Measurements from ENCODE around the gene GALNT8.
"Not testable (repeated sequence)": the region's sequence is repeated elsewhere in the genome, so short reads cannot be mapped to it uniquely, and the experiment has no call there.

Gene GALNT8

DNA sequence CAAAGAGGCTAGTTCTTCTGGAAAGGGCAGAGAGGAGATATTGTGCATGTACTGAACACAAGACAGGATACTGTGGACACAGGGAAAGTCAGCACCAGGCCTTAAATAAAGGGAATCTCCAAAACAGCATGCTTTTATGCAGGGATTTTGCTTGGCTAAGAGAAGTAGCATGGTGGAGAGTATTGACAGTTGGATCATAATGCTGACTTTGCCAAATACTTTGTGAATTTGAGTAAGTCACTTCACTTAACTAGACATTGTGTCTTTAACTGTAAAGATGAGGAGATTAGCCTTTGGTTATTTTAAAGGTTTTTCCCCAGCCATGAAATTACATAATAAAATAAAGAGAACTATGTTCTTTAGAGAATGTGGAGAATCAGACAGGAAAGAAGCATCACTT lies 24.5 kb downstream of the GALNT8 start:
- DNase-seq: no peak

DNA sequence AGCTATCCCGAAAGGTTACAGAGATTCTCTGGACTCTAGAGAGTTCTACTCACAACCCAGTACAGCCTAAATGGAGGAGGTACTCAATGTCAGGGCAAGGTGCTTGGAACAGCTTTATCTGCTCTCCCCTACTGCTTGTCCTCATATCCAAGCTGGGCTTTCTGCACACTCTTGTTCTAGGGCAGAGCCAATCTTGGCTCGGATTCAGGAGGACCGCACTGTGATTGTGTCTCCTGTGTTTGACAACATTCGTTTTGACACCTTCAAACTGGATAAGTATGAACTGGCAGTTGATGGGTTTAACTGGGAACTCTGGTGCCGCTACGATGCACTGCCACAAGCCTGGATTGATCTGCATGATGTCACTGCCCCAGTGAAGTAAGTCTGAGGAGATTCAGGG lies 25.0 kb downstream of the GALNT8 start:
- DNase-seq: no peak

GRCh38 chr12:4751654-4752053 lies 31.5 kb downstream of the GALNT8 start:
- DNase-seq: not testable (repeated sequence)

DNA sequence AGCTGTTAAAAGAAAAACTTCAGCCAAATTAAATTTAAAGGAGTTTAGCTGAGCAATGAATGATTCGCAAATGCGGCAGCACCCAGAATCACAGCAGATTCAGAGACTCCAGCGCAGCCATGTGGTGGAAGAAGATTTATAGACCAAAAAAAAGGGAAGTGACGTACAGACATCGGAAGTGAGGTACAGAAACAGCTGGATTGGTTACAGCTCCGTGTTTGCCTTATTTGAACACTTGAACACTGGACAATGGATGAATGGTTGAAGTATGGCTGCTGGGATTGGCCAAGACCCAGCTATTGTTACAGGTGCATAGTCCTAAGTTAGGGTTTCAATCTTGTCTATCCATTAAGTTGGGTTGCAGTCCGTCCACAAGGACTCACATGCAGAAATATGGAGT lies 42.6 kb downstream of the GALNT8 start:
- DNase-seq: no peak

- no peak for DNase-seq
Measured at GRCh38 chr12:4763549-4763948, 43.3 kb downstream of the GALNT8 start.

- no peak for DNase-seq
Measured at GRCh38 chr12:4766445-4766844, 46.2 kb downstream of the GALNT8 start.

DNA sequence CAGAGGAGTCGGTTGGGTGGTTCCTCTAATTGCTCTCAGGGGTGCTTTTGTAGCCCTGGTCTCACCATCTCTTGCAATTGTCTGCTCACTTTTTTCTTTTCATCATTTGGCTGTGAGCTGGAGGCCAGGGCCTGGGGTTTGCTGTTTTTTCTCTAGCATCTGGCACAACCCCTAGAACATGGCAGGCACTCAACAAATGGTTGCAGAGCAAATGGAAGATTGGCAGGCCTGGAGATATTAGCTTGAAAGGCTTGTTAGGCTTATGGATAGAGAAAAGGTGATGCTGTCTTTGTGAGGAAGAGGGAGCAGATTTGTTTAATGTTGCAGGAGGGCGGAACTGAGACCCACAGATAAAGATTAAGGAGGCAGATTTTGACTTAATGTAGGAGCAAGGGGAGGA lies 47.0 kb downstream of the GALNT8 start:
- no peak for DNase-seq

DNA sequence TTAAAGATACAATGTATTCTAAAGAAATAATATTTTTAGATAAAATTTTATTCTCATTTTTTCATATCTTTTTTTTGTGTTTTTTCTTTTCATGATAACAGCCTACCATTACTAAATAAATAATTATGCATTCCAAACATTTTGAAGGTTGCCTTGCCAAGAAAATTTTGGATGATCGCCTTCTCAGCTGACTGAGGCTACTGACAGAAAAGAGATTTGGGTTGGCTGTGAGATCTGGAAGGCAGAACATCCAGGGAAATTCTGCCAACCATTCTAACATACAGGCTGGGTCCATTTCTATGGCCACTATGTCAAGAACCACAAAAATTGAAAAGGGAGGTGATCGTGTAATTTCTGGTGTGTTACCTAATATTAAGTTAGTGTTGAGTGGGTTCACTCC lies 48.1 kb downstream of the GALNT8 start:
- DNase-seq: no peak

- no peak for DNase-seq
Measured at GRCh38 chr12:4769073-4769472, 48.9 kb downstream of the GALNT8 start.

GRCh38 chr12:4771172-4771959 lies 51.2 kb downstream of the GALNT8 start:
- DNase-seq: no peak

GRCh38 chr12:4771960-4772566 lies 51.9 kb downstream of the GALNT8 start:
- DNase-seq: no peak

DNA sequence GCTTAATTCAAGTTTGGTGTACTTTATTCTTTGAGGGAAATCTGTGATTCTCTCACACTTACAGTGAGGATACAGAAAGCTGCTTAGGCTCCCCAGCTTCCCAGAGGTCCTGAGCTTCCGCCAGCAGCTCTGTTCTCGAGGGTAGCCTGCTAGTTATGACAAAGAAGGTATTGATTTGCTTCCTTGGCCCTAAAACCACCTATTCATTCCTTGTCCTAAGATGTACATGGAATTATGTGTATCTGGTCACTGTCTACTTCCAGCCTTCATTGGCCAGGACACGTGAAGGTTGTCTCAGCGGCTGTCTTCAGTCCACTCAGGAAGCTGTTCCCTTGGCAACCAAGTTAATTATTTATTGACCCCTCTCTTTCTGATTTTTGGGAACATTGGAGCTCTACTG lies 55.7 kb downstream of the GALNT8 start:
- no peak for DNase-seq

GRCh38 chr12:4779749-4780148 lies 59.5 kb downstream of the GALNT8 start:
- no peak for DNase-seq

GRCh38 chr12:4780641-4781611 lies 60.7 kb downstream of the GALNT8 start:
- DNase-seq: no peak

- DNase-seq: no peak
Measured at GRCh38 chr12:4784404-4785054, 64.3 kb downstream of the GALNT8 start.

GRCh38 chr12:4786795-4787194 lies 66.6 kb downstream of the GALNT8 start:
- DNase-seq: no peak

- no peak for DNase-seq
Measured at GRCh38 chr12:4787965-4788364, 67.8 kb downstream of the GALNT8 start.

DNA sequence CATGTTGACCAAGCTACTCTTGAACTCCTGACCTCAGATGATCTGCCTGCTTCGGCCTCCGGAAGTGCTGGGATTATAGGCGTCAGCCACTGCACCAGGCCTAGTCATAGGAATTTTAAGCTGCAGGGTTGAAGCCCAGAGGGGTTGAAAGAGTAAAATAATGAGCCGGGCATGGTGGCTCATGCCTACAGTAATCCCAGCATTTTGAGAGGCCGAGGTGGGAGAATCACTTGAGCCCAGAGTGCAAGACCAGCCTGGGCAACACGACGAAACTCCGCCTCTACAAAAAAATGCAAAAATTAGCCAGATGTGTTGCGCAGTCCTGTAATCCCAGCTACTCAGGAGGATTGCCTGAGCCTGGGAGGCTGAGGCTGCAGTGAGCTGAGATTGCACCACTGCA lies 69.6 kb downstream of the GALNT8 start:
- DNase-seq: no peak

GRCh38 chr12:4791497-4791896 lies 71.3 kb downstream of the GALNT8 start:
- no peak for DNase-seq

- DNase-seq: no peak
Measured at GRCh38 chr12:4794491-4794890, 74.3 kb downstream of the GALNT8 start.

- DNase-seq: no peak
Measured at GRCh38 chr12:4796216-4796615, 76.0 kb downstream of the GALNT8 start.

DNA sequence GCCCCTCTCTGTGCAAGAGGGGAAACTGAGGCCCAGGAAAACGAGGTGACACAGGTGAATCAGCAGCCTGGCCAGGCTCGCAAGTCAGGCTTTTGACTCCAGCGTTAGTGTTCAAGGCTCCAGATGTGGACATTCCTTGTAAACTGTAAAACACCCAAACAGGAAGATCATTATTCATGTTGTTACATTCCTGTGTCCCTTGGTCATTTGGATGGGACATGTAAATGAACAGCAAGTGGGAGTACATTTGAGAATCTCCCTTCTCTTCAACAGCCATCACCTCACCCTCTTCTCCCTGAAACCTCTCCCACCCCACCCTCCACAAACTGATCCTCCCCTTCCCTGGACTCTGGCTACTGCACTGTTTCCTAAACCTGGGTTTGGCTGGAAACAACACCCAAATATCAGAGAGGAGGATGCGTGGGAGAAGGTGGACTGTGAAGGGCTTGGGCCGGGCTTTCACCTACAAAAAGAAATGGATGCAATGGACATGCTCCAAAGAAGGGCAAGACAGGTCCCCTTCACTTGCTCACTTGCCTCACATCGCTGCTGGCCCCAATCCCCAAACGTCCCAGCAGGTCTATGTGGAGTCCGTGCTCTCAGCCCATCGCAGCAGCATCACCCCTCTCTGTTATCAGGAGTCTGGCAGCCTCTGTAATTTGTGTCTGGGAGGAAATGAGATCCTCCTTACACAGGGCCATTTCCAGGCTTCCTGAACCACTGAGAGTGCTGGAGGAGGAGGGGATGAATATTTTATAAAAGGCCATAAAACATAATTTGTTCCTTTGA lies 76.7 kb downstream of the GALNT8 start:
- no peak for DNase-seq

Measured in stimulated activated CD8-positive, alpha-beta memory T cell treated with anti-CD3 and anti-CD28 coated beads, Interleukin-4, amount 100 ng/mL, for 48 hours (primary cell).